Stimulated activated CD8-positive, alpha-beta memory T cell treated with anti-CD3 and anti-CD28 coated beads, Interleukin-12 subunit alpha, Interleukin-12 subunit beta, amount 100 ng/mL, for 1 hour (primary cell): ENCODE results near the gene M6PR.
"Not testable (repeated sequence)": the region's sequence is repeated elsewhere in the genome, so short reads cannot be mapped to it uniquely, and the experiment has no call there.

ENCODE experiments used
- DNase-seq: peaks from one replicate; pipeline ENCODE4 v3.0.0-alpha.2; 2020; ENCODE audit warnings: low read depth

The M6PR gene

DNA sequence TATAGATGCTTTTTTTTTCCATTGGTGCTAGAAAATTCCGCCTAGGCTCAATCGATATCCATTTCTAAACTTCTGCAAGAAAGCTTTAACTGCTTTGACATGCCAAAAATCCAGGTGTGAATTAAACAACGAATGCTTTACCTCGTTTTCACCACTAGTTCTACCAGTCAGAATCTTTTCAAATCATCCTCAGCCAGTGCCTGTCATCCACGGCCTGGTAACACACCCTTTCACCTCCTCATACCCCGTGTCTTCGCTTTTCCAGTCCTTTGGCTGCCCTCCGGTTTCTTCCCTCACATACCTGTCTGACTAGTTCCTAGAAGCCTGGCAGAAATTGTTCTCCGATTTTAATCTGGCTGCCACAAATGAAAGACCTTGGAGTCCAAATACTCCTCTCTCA, 36.5 kb downstream of the M6PR start:
- no peak for DNase-seq

DNA sequence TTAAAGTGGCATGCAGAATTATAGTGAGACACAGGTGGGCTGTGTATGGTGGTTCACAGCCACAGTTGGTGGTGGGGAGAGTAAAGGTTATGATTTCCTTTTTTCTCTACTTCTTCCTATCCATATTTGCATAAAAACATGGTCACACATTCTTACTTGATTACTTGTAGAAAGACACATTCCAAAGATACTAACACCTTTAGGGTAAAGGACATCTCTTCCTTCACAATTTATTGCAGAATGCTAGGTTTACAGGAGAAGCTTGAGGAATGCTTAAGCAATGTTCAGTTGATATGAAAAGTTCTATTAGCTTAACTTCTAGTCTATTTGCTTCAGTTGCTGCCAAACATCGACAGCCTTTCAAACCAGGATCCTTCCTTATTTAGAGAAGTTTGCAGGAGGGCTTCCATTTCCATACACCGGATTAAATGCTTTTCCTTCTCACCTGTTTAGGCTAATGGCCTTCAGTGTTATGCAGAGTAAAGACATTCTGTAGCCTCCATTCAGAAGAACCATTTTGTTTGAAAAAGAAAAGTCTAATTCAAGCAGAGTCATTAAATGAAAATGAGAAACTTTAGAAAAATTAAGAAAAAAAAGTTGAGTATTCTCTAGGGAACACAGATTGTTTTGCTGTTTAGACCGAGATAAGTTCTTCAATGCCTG, 37.7 kb downstream of the M6PR start:
- DNase-seq: no peak

DNA sequence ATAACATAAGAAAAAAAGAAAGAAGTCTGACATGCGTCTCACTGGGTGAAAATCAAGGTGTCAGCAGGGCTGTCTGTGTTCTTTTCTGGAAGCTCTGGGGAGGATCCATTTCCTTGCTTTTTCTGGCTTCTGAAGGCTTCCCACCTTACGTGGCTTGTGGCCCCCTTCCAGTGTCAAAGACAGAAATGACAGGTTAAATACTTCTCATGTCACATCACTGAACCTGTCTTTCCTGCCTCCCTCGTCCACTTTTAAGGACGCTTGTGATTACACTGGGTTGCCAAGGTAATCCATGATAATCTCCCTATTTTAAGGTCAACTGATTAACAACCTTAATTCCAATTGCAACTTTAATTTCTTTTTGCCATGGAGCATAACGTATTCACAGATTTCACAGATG, 39.7 kb downstream of the M6PR start:
- DNase-seq: no peak

- DNase-seq: no peak
Observed at GRCh38 chr12:8907513-8907912, 41.9 kb downstream of the M6PR start.

GRCh38 chr12:8906266-8907180, 42.9 kb downstream of the M6PR start:
- DNase-seq: no peak

- no peak for DNase-seq
Observed at GRCh38 chr12:8905546-8905945, 43.9 kb downstream of the M6PR start.

DNA sequence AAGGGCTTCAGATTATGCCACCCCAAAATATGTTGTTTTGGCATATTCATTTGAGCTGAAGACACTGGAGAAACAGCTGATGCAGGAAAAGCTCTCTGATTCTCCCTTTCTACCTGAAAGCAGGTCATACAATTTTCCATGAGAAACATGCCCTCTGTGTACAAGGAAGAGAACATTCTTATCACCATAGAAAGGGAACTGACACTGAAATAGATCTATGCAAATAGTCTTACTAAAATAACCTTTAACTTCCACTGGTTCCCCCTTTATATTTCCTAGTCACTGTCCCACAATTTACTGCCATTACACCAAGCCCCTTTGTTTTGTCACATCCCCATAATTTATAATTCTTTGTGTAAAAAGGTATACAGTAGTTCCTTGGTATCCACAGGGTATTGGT, 44.8 kb downstream of the M6PR start:
- DNase-seq: no peak

DNA sequence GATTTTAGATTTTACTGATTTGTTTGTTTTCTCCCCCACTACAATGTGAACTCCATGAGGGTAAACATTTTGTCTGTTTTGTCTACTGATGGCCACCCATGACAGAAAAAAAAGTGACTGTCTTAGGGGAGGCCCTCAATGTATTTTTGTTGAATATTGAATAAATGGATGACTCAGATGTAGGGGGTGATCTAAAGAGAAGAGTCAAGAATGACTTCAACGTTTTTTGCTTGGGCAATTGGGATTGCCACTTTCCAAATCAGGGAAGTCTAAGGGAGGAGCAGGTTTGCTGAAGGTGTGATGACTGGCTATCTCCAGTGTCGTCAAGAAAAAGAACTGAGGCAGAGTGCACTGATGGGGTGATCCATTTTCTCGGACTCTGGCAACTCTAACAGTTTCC, 45.8 kb downstream of the M6PR start:
- DNase-seq: no peak

DNA sequence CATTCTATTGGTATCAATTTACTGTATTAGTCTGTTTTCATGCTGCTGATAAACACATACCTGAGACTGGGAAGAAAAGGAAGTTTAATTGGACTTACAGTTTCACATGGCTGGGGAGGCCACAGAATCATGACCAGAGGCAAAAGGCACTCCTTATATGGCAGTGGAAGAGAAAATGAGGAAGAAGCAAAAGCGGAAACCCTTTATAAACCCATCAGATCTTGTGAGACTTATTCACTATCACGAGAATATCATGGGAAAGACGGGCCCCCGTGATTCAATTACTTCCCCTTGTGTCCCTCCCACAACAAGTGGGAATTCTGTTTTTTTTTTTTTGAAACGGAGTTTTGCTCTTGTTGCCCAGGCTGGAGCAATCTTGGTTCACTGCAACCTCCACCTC, 46.7 kb downstream of the M6PR start:
- not testable (repeated sequence) for DNase-seq

DNA sequence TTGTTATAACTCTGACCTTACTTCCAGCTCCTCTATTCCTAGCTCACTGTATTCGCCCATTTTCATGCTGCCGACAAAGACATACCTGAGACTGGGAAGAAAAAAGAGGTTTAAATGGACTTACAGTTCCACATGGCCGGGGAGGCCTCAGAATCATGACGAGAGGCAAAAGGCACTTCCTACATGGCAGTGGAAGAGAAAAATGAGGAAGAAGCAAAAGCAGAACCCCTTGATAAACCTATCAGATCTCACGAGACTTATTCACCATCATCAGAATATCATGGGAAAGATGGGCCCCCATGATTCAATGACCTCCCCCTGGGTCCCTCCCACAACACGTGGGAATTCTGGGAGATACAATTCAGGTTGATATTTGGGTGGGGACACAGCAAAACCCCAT, 49.6 kb downstream of the M6PR start:
- DNase-seq: no peak

- DNase-seq: no peak
Observed at GRCh38 chr12:8897081-8897480, 52.4 kb downstream of the M6PR start.

DNA sequence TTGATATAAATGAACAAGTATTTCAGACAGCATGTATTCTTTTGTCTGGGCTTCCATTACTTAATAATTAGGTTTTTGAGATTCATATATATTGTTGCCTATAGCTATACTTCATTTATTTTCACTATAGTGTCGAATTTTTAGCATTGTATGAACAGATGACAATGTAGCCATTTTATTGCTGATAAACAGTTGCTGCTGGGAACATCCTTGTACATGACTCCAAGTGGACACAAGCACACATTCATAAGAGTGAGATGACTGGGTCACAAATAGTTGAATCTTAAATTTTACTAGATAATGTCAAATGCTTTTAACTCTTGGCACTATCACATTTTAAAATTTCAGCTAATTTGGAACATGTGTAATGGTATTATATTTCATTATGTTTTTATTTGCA, 54.5 kb downstream of the M6PR start:
- DNase-seq: no peak

GRCh38 chr12:8894378-8894777, 55.1 kb downstream of the M6PR start:
- no peak for DNase-seq

DNA sequence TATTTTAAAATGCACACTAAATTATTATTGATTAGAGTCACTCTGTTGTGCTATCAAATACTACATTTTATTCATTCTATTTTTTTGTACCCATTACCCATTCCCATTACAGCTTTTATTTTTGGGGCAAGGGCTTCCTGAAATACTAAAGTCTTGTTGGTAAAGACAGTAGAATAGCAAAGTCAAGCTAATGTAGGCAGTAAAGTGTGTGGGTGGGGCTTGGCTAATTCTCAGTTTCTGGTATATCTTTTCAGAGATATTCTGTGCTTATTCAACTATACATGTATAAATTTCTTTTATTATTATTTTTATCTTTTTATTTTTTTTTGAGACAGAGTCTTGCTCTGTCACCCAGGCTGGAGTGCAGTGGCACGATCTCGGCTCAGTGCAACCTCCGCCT, 57.5 kb downstream of the M6PR start:
- no peak for DNase-seq
